ENCODE data around the gene ZNF444.

The ZNF444 gene

GRCh38 chr19:56108447-56109195 is 32.5 kb upstream of the ZNF444 start:
- DNase-seq (ENCODE audit: low read depth), result no peak
- no peak for TF ChIP-seq CTCF (IDR thresholded peaks at IDR 0.05; ENCODE audit: low read depth, low read length, missing control alignments)
- no peak overlapping the region for H3K4me3 ChIP-seq (ENCODE audit: low read depth, low read length)

- no peak overlapping the region for H3K4me3 ChIP-seq (ENCODE audit: low read depth, low read length)
- no peak for DNase-seq (ENCODE audit: low read depth)
- TF ChIP-seq CTCF (IDR thresholded peaks at IDR 0.05; ENCODE audit: low read depth, low read length, missing control alignments), result no peak
Observed at GRCh38 chr19:56109226-56109625, 31.9 kb upstream of the ZNF444 start.

- no peak for TF ChIP-seq CTCF (IDR thresholded peaks at IDR 0.05; ENCODE audit: low read depth, low read length, missing control alignments)
- DNase-seq (ENCODE audit: low read depth), result no peak
- H3K4me3 ChIP-seq (ENCODE audit: low read depth, low read length), result no peak overlapping the region
Observed at GRCh38 chr19:56110515-56111448, 30.3 kb upstream of the ZNF444 start.

GRCh38 chr19:56111601-56112312 is 29.3 kb upstream of the ZNF444 start:
- no peak for TF ChIP-seq CTCF (IDR thresholded peaks at IDR 0.05; ENCODE audit: low read depth, low read length, missing control alignments)
- peak; percentile 40 for DNase-seq (ENCODE audit: low read depth)
- H3K4me3 ChIP-seq (ENCODE audit: low read depth, low read length), result peak overlapping the region; percentile 8

GRCh38 chr19:56112313-56112709 is 28.8 kb upstream of the ZNF444 start:
- no peak for DNase-seq (ENCODE audit: low read depth)
- no peak overlapping the region for H3K4me3 ChIP-seq (ENCODE audit: low read depth, low read length)
- TF ChIP-seq CTCF (IDR thresholded peaks at IDR 0.05; ENCODE audit: low read depth, low read length, missing control alignments), result no peak

- no peak for DNase-seq (ENCODE audit: low read depth)
- H3K4me3 ChIP-seq (ENCODE audit: low read depth, low read length), result no peak overlapping the region
- no peak for TF ChIP-seq CTCF (IDR thresholded peaks at IDR 0.05; ENCODE audit: low read depth, low read length, missing control alignments)
Observed at GRCh38 chr19:56113074-56113632, 27.9 kb upstream of the ZNF444 start.
